Transverse colon (tissue), 4 donors: Measurements from ENCODE around the gene EHMT1.

Experiments
- EP300 ChIP-seq: sonication (generic); formaldehyde crosslinking; IDR thresholded peaks from one replicate; pipeline ENCODE4 v1.6.1; 2017; ENCODE audit warnings: antibody characterized with exemption, low read depth
- POLR2A ChIP-seq: fragments of 450-650 bp; IDR thresholded peaks from one replicate; pipeline ENCODE4 v1.6.1; 2016; ENCODE audit warnings: antibody characterized with exemption, mild to moderate bottlenecking, moderate library complexity
- POLR2AphosphoS5 ChIP-seq, 3 donors: sonication (generic); formaldehyde crosslinking; IDR thresholded peaks; one replicate each; pipeline ENCODE4 v1.6.1; 2016; ENCODE audit warnings: antibody characterized with exemption in 3 of 3
- TF ChIP-seq, protein P1 (sequence below), 5 experiments: fragments of 200-600 bp in 3 of 5; fragments of 450-650 bp in 2 of 5; sonication (generic) in 3 of 5; IDR thresholded peaks; 1 replicate in 2 of 5; 2 replicates in 3 of 5; pipeline ENCODE4 v1.5.1; 2016 to 2017; ENCODE audit warnings: antibody characterized with exemption in 5 of 5, inconsistent platforms in 3 of 5, mild to moderate bottlenecking in 2 of 5, moderate library complexity in 1 of 5

DNA sequence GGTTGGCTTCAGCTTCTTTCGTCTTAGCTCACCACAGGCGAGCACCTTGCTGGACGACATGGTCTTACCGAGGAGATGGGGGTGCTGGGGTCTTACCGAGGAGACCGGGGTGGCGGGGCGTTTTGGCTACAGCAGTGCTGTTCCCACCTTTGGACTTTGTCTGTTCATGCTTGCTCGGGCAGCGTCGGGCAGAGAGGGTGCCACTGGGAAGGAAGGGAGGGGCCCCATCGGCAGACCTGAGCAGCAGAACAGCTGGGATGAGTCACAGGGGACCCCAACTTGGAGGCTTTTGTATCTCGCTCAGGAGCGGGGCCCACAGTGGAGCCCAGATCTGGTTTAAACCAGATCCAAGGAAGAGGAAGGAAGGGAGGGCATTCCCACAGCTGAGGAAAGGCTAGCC lies 152.8 kb downstream of the EHMT1 start:
- TF ChIP-seq, protein P1, sequence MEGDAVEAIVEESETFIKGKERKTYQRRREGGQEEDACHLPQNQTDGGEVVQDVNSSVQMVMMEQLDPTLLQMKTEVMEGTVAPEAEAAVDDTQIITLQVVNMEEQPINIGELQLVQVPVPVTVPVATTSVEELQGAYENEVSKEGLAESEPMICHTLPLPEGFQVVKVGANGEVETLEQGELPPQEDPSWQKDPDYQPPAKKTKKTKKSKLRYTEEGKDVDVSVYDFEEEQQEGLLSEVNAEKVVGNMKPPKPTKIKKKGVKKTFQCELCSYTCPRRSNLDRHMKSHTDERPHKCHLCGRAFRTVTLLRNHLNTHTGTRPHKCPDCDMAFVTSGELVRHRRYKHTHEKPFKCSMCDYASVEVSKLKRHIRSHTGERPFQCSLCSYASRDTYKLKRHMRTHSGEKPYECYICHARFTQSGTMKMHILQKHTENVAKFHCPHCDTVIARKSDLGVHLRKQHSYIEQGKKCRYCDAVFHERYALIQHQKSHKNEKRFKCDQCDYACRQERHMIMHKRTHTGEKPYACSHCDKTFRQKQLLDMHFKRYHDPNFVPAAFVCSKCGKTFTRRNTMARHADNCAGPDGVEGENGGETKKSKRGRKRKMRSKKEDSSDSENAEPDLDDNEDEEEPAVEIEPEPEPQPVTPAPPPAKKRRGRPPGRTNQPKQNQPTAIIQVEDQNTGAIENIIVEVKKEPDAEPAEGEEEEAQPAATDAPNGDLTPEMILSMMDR (IDR thresholded peaks at IDR 0.05): no peak
- TF ChIP-seq EP300: no peak
- no peak for TF ChIP-seq POLR2A
- no peak for TF ChIP-seq POLR2AphosphoS5 (IDR thresholded peaks at IDR 0.05)
